Cardiac fibroblast (primary cell): Measurements from ENCODE around the gene MACF1.

ENCODE experiments used
- DNase-seq, 2 donors: peaks; one replicate each; pipeline versions ENCODE4 v3.0.0 to v3.0.0-alpha.2; 2010; ENCODE audit warnings: low read depth in 2 of 2
- H3K4me3 ChIP-seq, 2 donors: replicated peaks in 1 of 2; 1 replicate in 1 of 2; 2 replicates in 1 of 2; pipeline ENCODE4 v1.5.1; 2011; ENCODE audit warnings: low read depth in 2 of 2, low read length in 2 of 2, mild to moderate bottlenecking in 2 of 2, moderate library complexity in 1 of 2
- CTCF ChIP-seq: IDR thresholded peaks from one replicate; pipeline ENCODE4 v1.5.1; 2011; ENCODE audit warnings: low read depth, mild to moderate bottlenecking, low read length, inconsistent platforms

The MACF1 gene

GRCh38 chr1:39407896-39408640 is 203.6 kb downstream of the MACF1 start:
- TF ChIP-seq CTCF, result no peak
- H3K4me3 ChIP-seq, result peak overlapping the region; percentile 54 to 70
- DNase-seq, result peak in 1 of 2 donors; percentile 15

- H3K4me3 ChIP-seq, result peak overlapping the region; percentile 61 to 70
- DNase-seq, result peak; percentile 94 to 98
- no peak for TF ChIP-seq CTCF
Observed at GRCh38 chr1:39408641-39409054, 204.2 kb downstream of the MACF1 start.

- DNase-seq, result peak; percentile 70 to 78
Observed at GRCh38 chr1:39409055-39409816, 204.7 kb downstream of the MACF1 start.

GRCh38 chr1:39410915-39411436 is 206.5 kb downstream of the MACF1 start:
- H3K4me3 ChIP-seq, result peak overlapping the region; percentile 13 to 70
- peak; percentile 88 for TF ChIP-seq CTCF
- peak; percentile 94 to 95 for DNase-seq

More at GRCh38 chr1:39409055-39409816, 204.7 kb downstream of the MACF1 start:
- peak overlapping the region; percentile 61 to 70 for H3K4me3 ChIP-seq
- no peak for TF ChIP-seq CTCF

GRCh38 chr1:39411526-39412478 is 207.3 kb downstream of the MACF1 start:
- DNase-seq, result peak in 1 of 2 donors; percentile 17
- no peak for TF ChIP-seq CTCF
- H3K4me3 ChIP-seq, result peak overlapping the region; percentile 13 to 70

- no peak overlapping the region for H3K4me3 ChIP-seq
- DNase-seq, result no peak
- TF ChIP-seq CTCF, result no peak
Observed at GRCh38 chr1:39412892-39413291, 208.4 kb downstream of the MACF1 start.
